PC-9 (cell line): ENCODE data around the gene LKAAEAR1.

Source experiments
- CTCF ChIP-seq: fragments of 200-600 bp; sonication (generic); conservative IDR thresholded peaks from 2 replicates; pipeline ENCODE4 v1.6.1; 2017; ENCODE audit warnings: mixed run types, antibody characterized with exemption, mild to moderate bottlenecking, moderate library complexity
- EZH2 ChIP-seq: fragments of 200-600 bp; sonication (generic); IDR thresholded peaks from 2 replicates; pipeline ENCODE4 v1.8.0; 2017; ENCODE audit warnings: antibody characterized with exemption, low read depth

GRCh38 chr20:64055893-64056638, 28.1 kb downstream of the LKAAEAR1 start:
- TF ChIP-seq CTCF (no peak), EZH2 (no peak)
